Trophoblast cell (in vitro differentiated cells and primary cell): ENCODE measurements around the gene LRG1.

Experiments used
- DNase-seq, 2 donors: peaks; one replicate each; pipeline ENCODE4 v3.0.0-alpha.2; 2016
- H2AFZ ChIP-seq: 2 replicates; pipeline ENCODE4 v1.6.1; 2013; ENCODE audit warnings: low read length, moderate library complexity, mild to moderate bottlenecking; ENCODE audit not compliant: insufficient read depth, poor library complexity
- H2AK5ac ChIP-seq: 2 replicates; pipeline ENCODE4 v1.6.1; 2013; ENCODE audit warnings: mild to moderate bottlenecking, low read length
- H2BK120ac ChIP-seq: 2 replicates; pipeline ENCODE4 v1.6.1; 2013; ENCODE audit warnings: low read length, mild to moderate bottlenecking, moderate library complexity; ENCODE audit not compliant: insufficient read depth, poor library complexity
- H2BK12ac ChIP-seq: 2 replicates; pipeline ENCODE4 v1.6.1; 2013; ENCODE audit warnings: mild to moderate bottlenecking, low read length, moderate library complexity
- H2BK5ac ChIP-seq: 2 replicates; pipeline ENCODE4 v1.6.1; 2013; ENCODE audit warnings: low read length, low read depth, moderate library complexity, mild to moderate bottlenecking; ENCODE audit not compliant: poor library complexity
- H3K14ac ChIP-seq: 2 replicates; pipeline ENCODE4 v1.6.1; 2013; ENCODE audit warnings: mild to moderate bottlenecking, low read length
- H3K18ac ChIP-seq: 2 replicates; pipeline ENCODE4 v1.6.1; 2013; ENCODE audit warnings: mild to moderate bottlenecking, low read length
- H3K23ac ChIP-seq: 2 replicates; pipeline ENCODE4 v1.6.1; 2013; ENCODE audit warnings: low read length
- H3K27ac ChIP-seq: 2 replicates; pipeline ENCODE4 v1.5.1; 2013; ENCODE audit warnings: low read depth, mild to moderate bottlenecking, inconsistent platforms, low read length, moderate library complexity
- H3K27me3 ChIP-seq: 2 replicates; pipeline ENCODE4 v1.6.1; 2013; ENCODE audit warnings: inconsistent platforms, mild to moderate bottlenecking, low read length, moderate library complexity; ENCODE audit not compliant: insufficient read depth
- H3K36me3 ChIP-seq, 2 experiments: 1 replicate in 1 of 2; 2 replicates in 1 of 2; pipeline ENCODE4 v1.6.1; 2013; ENCODE audit warnings: low read length in 2 of 2, mild to moderate bottlenecking in 2 of 2, moderate library complexity in 1 of 2; ENCODE audit not compliant: insufficient read depth in 2 of 2, control insufficient read depth in 1 of 2
- H3K4ac ChIP-seq: 2 replicates; pipeline ENCODE4 v1.6.1; 2013; ENCODE audit warnings: low read depth, mild to moderate bottlenecking, low read length, moderate library complexity
- H3K4me1 ChIP-seq, 2 experiments: 1 replicate in 1 of 2; 2 replicates in 1 of 2; pipeline ENCODE4 v1.6.1; 2013; ENCODE audit warnings: low read length in 2 of 2, mild to moderate bottlenecking in 2 of 2, moderate library complexity in 1 of 2; ENCODE audit not compliant: insufficient read depth in 2 of 2, control insufficient read depth in 1 of 2
- H3K4me2 ChIP-seq: 2 replicates; pipeline ENCODE4 v1.6.1; 2013; ENCODE audit warnings: inconsistent platforms, mild to moderate bottlenecking, low read length, moderate library complexity
- H3K4me3 ChIP-seq: 2 replicates; pipeline ENCODE4 v1.5.1; 2013; ENCODE audit warnings: mild to moderate bottlenecking, low read depth, low read length, inconsistent platforms
- H3K79me1 ChIP-seq: one replicate; pipeline ENCODE4 v1.6.1; 2013; ENCODE audit warnings: low read length
- H3K79me2 ChIP-seq: 2 replicates; pipeline ENCODE4 v1.6.1; 2013; ENCODE audit warnings: low read length, mild to moderate bottlenecking; ENCODE audit not compliant: control insufficient read depth, insufficient read depth, poor library complexity
- H3K9ac ChIP-seq: 2 replicates; pipeline ENCODE4 v1.6.1; 2013; ENCODE audit warnings: mild to moderate bottlenecking, low read length
- H3K9me3 ChIP-seq: 2 replicates; pipeline ENCODE4 v1.6.1; 2013; ENCODE audit warnings: low read depth, mild to moderate bottlenecking, control low read depth, inconsistent platforms, low read length; ENCODE audit not compliant: insufficient read depth
- H4K12ac ChIP-seq: 2 replicates; pipeline ENCODE4 v1.6.1; 2013; ENCODE audit warnings: low read depth, mild to moderate bottlenecking, low read length, moderate library complexity
- H4K8ac ChIP-seq: 2 replicates; pipeline ENCODE4 v1.6.1; 2013; ENCODE audit warnings: low read depth, mild to moderate bottlenecking, low read length, moderate library complexity
- H4K91ac ChIP-seq: one replicate; pipeline ENCODE4 v1.6.1; 2013; ENCODE audit warnings: low read depth, mild to moderate bottlenecking, low read length, moderate library complexity
- WGBS: extraction: QIAGEN DNeasy Blood & Tissue Kit; methylation state at CpG from one replicate; pipeline ENCODE4 v1.1.7; 2013; ENCODE audit warnings: missing lambda C conversion rate; ENCODE audit not compliant: insufficient read length, insufficient coverage; ENCODE audit errors: extremely low coverage; 5-methylcytosine and 5-hydroxymethylcytosine counted together

LRG1 gene

GRCh38 chr19:4517451-4518057 is 22.3 kb downstream of the LRG1 start:
- no peaks in the 10 kb centered on the region for H3K36me3 ChIP-seq
- H2BK5ac ChIP-seq, result no peak overlapping the region
- H3K4me2 ChIP-seq, result no peak overlapping the region
- no peak overlapping the region for H3K18ac ChIP-seq
- no CpG with 5 or more reads among the region's 24 CpGs for WGBS
- H3K27me3 ChIP-seq, result no peaks in the 10 kb centered on the region
- H2BK120ac ChIP-seq, result no peak overlapping the region
- H2AFZ ChIP-seq, result no peak overlapping the region
- no peak overlapping the region for H2BK12ac ChIP-seq
- no peak overlapping the region for H2AK5ac ChIP-seq
- H4K91ac ChIP-seq, result no peak overlapping the region
- H3K9ac ChIP-seq, result no peak overlapping the region
- no peak overlapping the region for H3K14ac ChIP-seq
- no peak overlapping the region for H3K4me3 ChIP-seq
- no peak overlapping the region for H4K8ac ChIP-seq
- no peak overlapping the region for H4K12ac ChIP-seq
- H3K79me1 ChIP-seq, result no peaks in the 10 kb centered on the region
- peaks cover 1% of the 10 kb centered on the region for H3K9me3 ChIP-seq
- H3K4me1 ChIP-seq, result peaks cover 4% of the 10 kb centered on the region in 2 experiments
- no peaks in the 10 kb centered on the region for H3K79me2 ChIP-seq
- no peak overlapping the region for H3K23ac ChIP-seq
- no peak overlapping the region for H3K4ac ChIP-seq
- no peak overlapping the region for H3K27ac ChIP-seq
- no peak for DNase-seq

GRCh38 chr19:4516939-4517300 is 22.9 kb downstream of the LRG1 start:
- H2BK5ac ChIP-seq, result no peak overlapping the region
- no peak overlapping the region for H3K4me3 ChIP-seq
- H3K27me3 ChIP-seq, result no peaks in the 10 kb centered on the region
- peaks cover 1% of the 10 kb centered on the region for H3K9me3 ChIP-seq
- H2BK120ac ChIP-seq, result no peak overlapping the region
- no peak overlapping the region for H4K91ac ChIP-seq
- H3K18ac ChIP-seq, result no peak overlapping the region
- no peaks in the 10 kb centered on the region for H3K36me3 ChIP-seq
- no peaks in the 10 kb centered on the region for H3K79me2 ChIP-seq
- H3K9ac ChIP-seq, result no peak overlapping the region
- no peaks in the 10 kb centered on the region for H3K79me1 ChIP-seq
- H3K23ac ChIP-seq, result no peak overlapping the region
- H2AFZ ChIP-seq, result no peak overlapping the region
- no peak overlapping the region for H3K4me2 ChIP-seq
- DNase-seq, result no peak
- no peak overlapping the region for H3K14ac ChIP-seq
- WGBS, result no CpG with 5 or more reads among the region's 8 CpGs
- H2AK5ac ChIP-seq, result no peak overlapping the region
- no peak overlapping the region for H2BK12ac ChIP-seq
- no peak overlapping the region for H3K4ac ChIP-seq
- peaks cover 4% of the 10 kb centered on the region in 2 experiments for H3K4me1 ChIP-seq
- no peak overlapping the region for H3K27ac ChIP-seq
- no peak overlapping the region for H4K8ac ChIP-seq
- no peak overlapping the region for H4K12ac ChIP-seq

GRCh38 chr19:4516199-4516938 is 23.5 kb downstream of the LRG1 start:
- no peak overlapping the region for H3K4me3 ChIP-seq
- H3K27me3 ChIP-seq, result no peaks in the 10 kb centered on the region
- H4K12ac ChIP-seq, result no peak overlapping the region
- H4K91ac ChIP-seq, result no peak overlapping the region
- no peak overlapping the region for H3K9ac ChIP-seq
- no peak overlapping the region for H2BK120ac ChIP-seq
- H3K4me1 ChIP-seq, result peaks cover under 1 to 4% of the 10 kb centered on the region in 2 experiments
- H2BK12ac ChIP-seq, result no peak overlapping the region
- H2AK5ac ChIP-seq, result no peak overlapping the region
- H3K4me2 ChIP-seq, result no peak overlapping the region
- no peaks in the 10 kb centered on the region for H3K79me1 ChIP-seq
- H3K14ac ChIP-seq, result no peak overlapping the region
- no peak overlapping the region for H3K27ac ChIP-seq
- H3K79me2 ChIP-seq, result no peaks in the 10 kb centered on the region
- H2AFZ ChIP-seq, result no peak overlapping the region
- H2BK5ac ChIP-seq, result no peak overlapping the region
- no CpG with 5 or more reads among the region's 14 CpGs for WGBS
- H3K9me3 ChIP-seq, result peaks cover 1% of the 10 kb centered on the region
- no peak for DNase-seq
- H3K23ac ChIP-seq, result no peak overlapping the region
- H3K4ac ChIP-seq, result no peak overlapping the region
- no peak overlapping the region for H4K8ac ChIP-seq
- no peak overlapping the region for H3K18ac ChIP-seq
- H3K36me3 ChIP-seq, result no peaks in the 10 kb centered on the region

- Histone ChIP-seq H3K79me1 (no peaks in the 10 kb centered on the region), H2BK5ac (no peak overlapping the region), H2AK5ac (no peak overlapping the region), H4K12ac (no peak overlapping the region), H3K4me3 (no peak overlapping the region), H3K4me2 (no peak overlapping the region), H2AFZ (no peak overlapping the region), H3K4ac (no peak overlapping the region), H3K27me3 (no peaks in the 10 kb centered on the region), H4K8ac (no peak overlapping the region), H3K4me1 (peaks cover 0 to 2% of the 10 kb centered on the region in 2 experiments), H2BK12ac (no peak overlapping the region), H3K14ac (no peak overlapping the region), H3K23ac (no peak overlapping the region), H3K79me2 (no peaks in the 10 kb centered on the region), H3K18ac (no peak overlapping the region), H3K36me3 (no peaks in the 10 kb centered on the region), H3K27ac (no peak overlapping the region), H4K91ac (no peak overlapping the region), H3K9me3 (peaks cover 5% of the 10 kb centered on the region), H2BK120ac (no peak overlapping the region), H3K9ac (no peak overlapping the region)
- DNase-seq, result no peak
- whole genome bisulfite sequencing, result no CpG with 5 or more reads among the region's 5 CpGs
Observed at GRCh38 chr19:4515732-4516131, 24.1 kb downstream of the LRG1 start.
